ENCODE data around the gene TMEM182. TPM values are rescaled to one million over a fixed set of nuclear protein-coding genes. Genes with fewer than 3 reads are reported as not detected.

The TMEM182 gene
- total and polyA plus RNA-seq, 2 donors (not counting 1 experiment from before 2014, with no cell fraction given) = 2.8 to 2.9 TPM

DNA sequence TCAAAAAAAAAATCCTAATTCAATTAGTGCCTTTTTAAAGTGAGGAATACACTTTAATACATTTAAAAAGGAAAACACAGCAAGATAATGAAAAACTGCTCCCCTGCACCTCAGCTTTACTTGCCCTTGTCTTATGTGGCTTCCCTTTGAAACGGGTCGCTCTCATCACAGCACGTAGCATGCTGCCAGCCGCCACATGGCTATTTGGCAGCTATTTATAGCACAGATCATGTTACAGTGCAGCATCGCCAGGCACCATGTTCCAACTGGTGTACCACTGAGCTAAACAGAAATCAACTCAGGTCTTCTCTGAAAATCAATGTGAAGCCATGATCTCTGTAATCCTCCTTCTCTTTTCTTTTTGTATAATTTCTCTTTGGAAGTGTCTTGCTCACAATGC, 65.1 kb downstream of the TMEM182 start:
- Histone ChIP-seq H3K4me3 (replicated peaks in 1 of 4; ENCODE audit: control extremely low read depth in 1 of 4, insufficient read depth in 1 of 4, low read depth in 3 of 4, low read length in 4 of 4) (no peak overlapping the region), H3K27me3 (ENCODE audit: control insufficient read depth, insufficient read depth, low read length) (no peaks in the 10 kb centered on the region), H3K4me2 (ENCODE audit: extremely low read depth, insufficient read depth, low read length) (no peak overlapping the region), H2AFZ (ENCODE audit: low read length) (no peak overlapping the region), H3K36me3 (ENCODE audit: control insufficient read depth, insufficient read depth, low read length) (no peaks in the 10 kb centered on the region), H3K9ac (ENCODE audit: insufficient read depth, low read length) (no peak overlapping the region), H3K27ac (ENCODE audit: insufficient read depth, low read length) (no peak overlapping the region), H3K79me2 (ENCODE audit: control insufficient read depth, insufficient read depth, low read length) (no peaks in the 10 kb centered on the region), H4K20me1 (ENCODE audit: control insufficient read depth, extremely low read depth, insufficient read depth, low read length) (no peaks in the 10 kb centered on the region), H3K9me3 (ENCODE audit: control insufficient read depth, insufficient read depth, low read depth, low read length) (no peaks in the 10 kb centered on the region), H3K4me1 (ENCODE audit: control insufficient read depth, extremely low read depth, insufficient read depth, low read length) (no peaks in the 10 kb centered on the region)
- TF ChIP-seq EZH2 (IDR thresholded peaks at IDR 0.05; ENCODE audit: low read length, missing control alignments) = no peak
- no peak for TF ChIP-seq CTCF (conservative IDR thresholded peaks at IDR 0.05 in 1 of 2, IDR thresholded peaks at IDR 0.05 in 1 of 2; ENCODE audit: low read depth in 1 of 2, low read length in 2 of 2)
- peak; percentile 42 to 58 for DNase-seq (ENCODE audit: low read depth in 2 of 2)

- Histone ChIP-seq H3K9me3 (ENCODE audit: control insufficient read depth, insufficient read depth, low read depth, low read length) (no peaks in the 10 kb centered on the region), H3K4me3 (replicated peaks in 1 of 4; ENCODE audit: control extremely low read depth in 1 of 4, insufficient read depth in 1 of 4, low read depth in 3 of 4, low read length in 4 of 4) (no peak overlapping the region), H3K79me2 (ENCODE audit: control insufficient read depth, insufficient read depth, low read length) (no peaks in the 10 kb centered on the region), H3K27me3 (ENCODE audit: control insufficient read depth, insufficient read depth, low read length) (no peaks in the 10 kb centered on the region), H3K4me2 (ENCODE audit: extremely low read depth, insufficient read depth, low read length) (no peak overlapping the region), H4K20me1 (ENCODE audit: control insufficient read depth, extremely low read depth, insufficient read depth, low read length) (no peaks in the 10 kb centered on the region), H3K27ac (ENCODE audit: insufficient read depth, low read length) (no peak overlapping the region), H2AFZ (ENCODE audit: low read length) (no peak overlapping the region), H3K36me3 (ENCODE audit: control insufficient read depth, insufficient read depth, low read length) (no peaks in the 10 kb centered on the region), H3K4me1 (ENCODE audit: control insufficient read depth, extremely low read depth, insufficient read depth, low read length) (no peaks in the 10 kb centered on the region), H3K9ac (ENCODE audit: insufficient read depth, low read length) (no peak overlapping the region)
- DNase-seq (ENCODE audit: low read depth in 2 of 2) = no peak
- TF ChIP-seq EZH2 (IDR thresholded peaks at IDR 0.05; ENCODE audit: low read length, missing control alignments) (no peak), CTCF (conservative IDR thresholded peaks at IDR 0.05 in 1 of 2, IDR thresholded peaks at IDR 0.05 in 1 of 2; ENCODE audit: low read depth in 1 of 2, low read length in 2 of 2) (no peak)
Observed at GRCh38 chr2:102832789-102833188, 71.0 kb downstream of the TMEM182 start.

DNA sequence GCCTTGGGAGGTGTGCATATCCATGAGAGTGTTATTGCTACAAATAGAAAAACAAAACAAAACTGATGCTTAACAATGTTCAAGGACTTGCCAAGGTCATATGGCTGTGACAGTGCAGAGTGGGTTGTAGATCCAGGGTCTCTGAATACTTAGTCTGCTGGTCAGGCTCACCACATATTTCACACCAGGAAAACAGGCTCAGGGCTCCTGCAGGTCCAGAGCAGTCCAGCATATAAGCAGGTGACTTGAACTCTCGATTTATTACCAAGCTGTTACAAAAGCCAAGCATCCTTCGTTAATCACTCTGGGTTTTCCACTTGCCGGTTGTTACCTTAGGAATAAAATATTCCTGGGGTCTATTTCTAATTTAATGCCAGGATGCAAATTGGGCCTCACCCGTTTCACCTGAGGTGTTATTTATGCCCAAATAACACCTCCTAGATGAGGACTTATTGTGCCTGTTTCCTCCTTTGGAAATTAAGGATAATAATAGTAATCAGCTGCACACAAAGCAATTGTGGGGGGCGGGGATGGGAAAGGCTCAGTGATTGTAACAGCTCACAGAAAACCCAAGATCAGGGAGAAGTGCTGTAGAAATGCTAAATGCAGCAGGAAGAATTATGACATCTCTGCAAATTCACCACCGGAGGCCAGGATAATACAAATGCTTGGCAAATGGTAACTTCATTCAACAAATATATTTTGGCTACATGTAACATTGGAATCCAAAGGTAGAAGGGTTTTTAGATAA, 72.9 kb downstream of the TMEM182 start:
- Histone ChIP-seq H3K27ac (ENCODE audit: insufficient read depth, low read length) (no peak overlapping the region), H3K4me1 (ENCODE audit: control insufficient read depth, extremely low read depth, insufficient read depth, low read length) (no peaks in the 10 kb centered on the region), H3K9ac (ENCODE audit: insufficient read depth, low read length) (no peak overlapping the region), H3K36me3 (ENCODE audit: control insufficient read depth, insufficient read depth, low read length) (no peaks in the 10 kb centered on the region), H3K4me2 (ENCODE audit: extremely low read depth, insufficient read depth, low read length) (no peak overlapping the region), H2AFZ (ENCODE audit: low read length) (no peak overlapping the region), H3K27me3 (ENCODE audit: control insufficient read depth, insufficient read depth, low read length) (no peaks in the 10 kb centered on the region), H3K4me3 (replicated peaks in 1 of 4; ENCODE audit: control extremely low read depth in 1 of 4, insufficient read depth in 1 of 4, low read depth in 3 of 4, low read length in 4 of 4) (no peak overlapping the region), H3K79me2 (ENCODE audit: control insufficient read depth, insufficient read depth, low read length) (no peaks in the 10 kb centered on the region), H3K9me3 (ENCODE audit: control insufficient read depth, insufficient read depth, low read depth, low read length) (no peaks in the 10 kb centered on the region), H4K20me1 (ENCODE audit: control insufficient read depth, extremely low read depth, insufficient read depth, low read length) (no peaks in the 10 kb centered on the region)
- TF ChIP-seq CTCF (conservative IDR thresholded peaks at IDR 0.05 in 1 of 2, IDR thresholded peaks at IDR 0.05 in 1 of 2; ENCODE audit: low read depth in 1 of 2, low read length in 2 of 2) (no peak), EZH2 (IDR thresholded peaks at IDR 0.05; ENCODE audit: low read length, missing control alignments) (no peak)
- DNase-seq (ENCODE audit: low read depth in 2 of 2) = no peak
